Kidney capillary endothelial cell (primary cell): ENCODE data around the gene LRRC75A.
"Not testable (repeated sequence)": the region's sequence is repeated elsewhere in the genome, so short reads cannot be mapped to it uniquely, and the experiment has no call there.

Source experiments
- DNase-seq: peaks from one replicate; pipeline ENCODE4 v3.0.0-alpha.2; 2018; ENCODE audit warnings: low spot score

The LRRC75A gene

DNA sequence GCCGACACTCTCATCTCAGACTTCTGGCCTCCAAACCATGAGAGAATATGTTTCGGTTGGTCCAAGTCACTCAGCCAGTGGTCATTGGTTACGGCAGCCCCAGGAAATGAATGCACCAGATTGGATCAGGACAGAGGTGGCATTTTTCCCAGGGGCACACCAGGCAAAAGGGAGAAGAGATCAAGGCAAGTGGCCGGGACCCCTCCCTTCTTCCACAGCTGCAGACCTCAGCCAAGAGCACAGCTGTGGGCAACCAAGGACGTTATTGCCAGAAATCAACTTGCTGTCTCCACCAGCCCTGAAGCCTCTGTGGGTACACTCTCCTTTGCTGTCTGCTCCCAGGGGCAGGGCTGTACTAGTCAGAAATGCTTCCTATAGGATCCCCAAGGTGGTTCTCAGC is 20.7 kb downstream of the LRRC75A start:
- no peak for DNase-seq

DNA sequence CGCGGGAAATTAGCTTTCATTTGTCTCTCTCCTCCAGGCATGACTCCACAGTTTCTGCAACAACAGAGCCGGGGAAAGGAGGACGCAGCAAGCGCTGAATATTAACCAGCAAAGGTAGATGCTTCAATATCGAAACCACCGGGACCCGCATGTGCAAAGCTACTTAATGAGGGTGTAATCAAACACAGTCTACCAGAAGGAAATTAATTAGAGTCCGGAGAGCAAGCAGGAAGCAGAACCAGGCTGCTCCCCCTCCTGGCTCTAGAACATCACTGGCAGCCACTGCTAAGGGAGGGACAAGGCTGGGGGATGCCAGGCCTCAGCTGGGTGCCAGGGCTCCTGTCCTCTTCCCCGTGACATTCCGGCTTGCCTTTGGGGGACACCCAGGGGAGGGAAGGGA is 21.7 kb downstream of the LRRC75A start:
- DNase-seq: no peak

DNA sequence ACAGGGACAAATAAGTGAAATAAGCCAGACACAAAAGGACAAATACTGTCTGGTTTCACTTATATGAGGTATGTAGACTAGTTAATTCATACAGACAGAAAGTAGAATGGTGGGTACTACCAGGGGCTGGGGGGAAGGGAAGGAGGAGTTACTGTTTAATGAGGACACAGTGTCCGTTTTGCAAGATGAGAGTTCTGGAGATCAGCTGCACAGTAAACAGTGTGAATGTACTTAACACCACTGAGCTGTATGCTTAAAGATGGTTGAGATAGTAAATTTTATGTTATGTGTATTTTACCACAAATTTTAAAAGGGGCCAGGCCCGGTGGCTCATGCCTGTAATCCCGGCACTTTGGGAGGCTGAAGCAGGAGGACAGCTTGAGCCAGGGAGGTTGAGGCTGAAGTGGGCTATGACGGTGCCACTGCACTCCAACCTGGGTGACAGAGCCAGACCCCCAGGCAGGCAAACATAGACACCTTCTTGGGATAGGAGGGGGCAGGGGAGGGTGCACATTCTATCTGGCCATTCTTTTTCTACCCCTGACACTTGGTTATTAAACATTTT is 23.5 kb downstream of the LRRC75A start:
- DNase-seq: no peak

DNA sequence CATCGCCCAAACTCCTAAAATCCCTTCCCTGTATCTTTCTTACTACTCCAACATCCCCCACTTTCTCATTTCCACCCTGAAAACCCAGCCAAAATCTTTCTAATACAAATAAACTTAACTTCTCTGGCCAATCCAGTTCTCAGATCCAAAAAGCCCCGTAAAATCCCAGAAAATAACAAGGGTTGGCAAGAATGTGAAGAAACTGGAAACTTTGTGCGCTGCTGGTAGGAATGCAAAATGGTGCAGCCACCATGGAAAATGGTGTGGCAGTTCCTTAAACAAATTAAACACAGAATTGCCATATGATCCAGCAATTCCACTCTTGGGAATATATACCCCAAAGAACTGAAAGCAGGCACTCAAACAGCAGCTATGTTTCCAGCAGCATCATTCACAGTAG is 24.1 kb downstream of the LRRC75A start:
- no peak for DNase-seq

- no peak for DNase-seq
These were observed 24.9 kb downstream of the LRRC75A start for GRCh38 chr17:16467044-16467443.

DNA sequence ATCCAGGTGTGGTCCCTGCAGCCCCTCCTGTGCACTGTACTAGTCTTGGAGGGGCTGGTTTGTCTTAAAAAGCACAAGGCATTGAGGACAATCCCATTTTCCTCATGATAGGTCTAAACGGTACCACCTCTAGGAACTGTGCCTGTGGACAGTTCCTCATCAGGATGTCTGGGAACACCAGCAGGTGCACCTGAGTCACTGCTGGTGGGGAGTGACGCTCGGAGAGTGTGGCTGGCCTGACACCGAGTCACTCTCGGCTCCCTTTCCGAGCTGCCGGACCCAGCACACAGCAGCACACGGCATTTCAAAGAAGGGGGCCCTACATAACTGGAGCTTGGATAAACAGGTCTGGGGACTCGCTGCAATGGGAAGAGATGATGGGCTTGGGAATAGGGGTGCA is 25.6 kb downstream of the LRRC75A start:
- DNase-seq: no peak

DNA sequence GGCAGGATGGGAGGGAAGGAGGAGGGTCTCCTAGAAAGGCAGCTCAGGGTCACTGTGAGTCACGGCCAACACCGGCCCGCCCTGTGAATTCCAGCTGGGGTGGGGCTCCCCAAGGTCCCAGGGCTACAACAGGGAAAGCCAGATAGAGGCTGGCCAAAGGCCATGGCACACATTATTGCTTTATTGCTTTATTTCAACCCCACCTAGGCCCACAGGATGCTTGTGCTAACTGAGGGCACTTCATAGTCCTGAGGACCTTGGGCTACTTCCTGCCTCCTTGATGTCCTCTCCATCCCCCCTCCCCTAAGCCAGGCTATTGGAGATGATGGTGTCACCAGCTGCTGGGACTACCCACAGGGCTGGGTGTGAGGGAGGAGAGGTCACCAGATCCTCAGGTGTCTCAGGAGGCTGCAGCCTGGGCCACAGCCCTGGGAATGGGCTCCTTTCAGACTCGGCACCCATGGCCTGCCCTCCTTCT is 26.1 kb downstream of the LRRC75A start:
- no peak for DNase-seq

DNA sequence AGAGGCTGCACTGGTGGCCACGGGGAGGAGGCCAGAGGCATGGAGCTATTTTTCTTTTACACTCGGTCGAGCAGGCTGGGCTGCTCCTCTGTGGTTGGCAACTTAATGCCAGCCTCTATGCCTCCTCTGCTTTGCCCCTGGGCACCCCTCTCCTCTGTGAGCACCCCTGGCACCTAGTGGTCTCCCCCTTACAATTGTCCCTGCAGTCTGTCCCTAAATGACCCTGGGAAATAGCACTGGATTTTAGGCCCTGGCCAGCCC is 27.0 kb downstream of the LRRC75A start:
- DNase-seq: no peak

- DNase-seq: no peak
These were observed 27.5 kb downstream of the LRRC75A start for GRCh38 chr17:16464303-16465051.

- peak; percentile 52 for DNase-seq
These were observed 28.4 kb downstream of the LRRC75A start for GRCh38 chr17:16463358-16464302.

- DNase-seq: no peak
These were observed 29.7 kb downstream of the LRRC75A start for GRCh38 chr17:16462070-16462864.

DNA sequence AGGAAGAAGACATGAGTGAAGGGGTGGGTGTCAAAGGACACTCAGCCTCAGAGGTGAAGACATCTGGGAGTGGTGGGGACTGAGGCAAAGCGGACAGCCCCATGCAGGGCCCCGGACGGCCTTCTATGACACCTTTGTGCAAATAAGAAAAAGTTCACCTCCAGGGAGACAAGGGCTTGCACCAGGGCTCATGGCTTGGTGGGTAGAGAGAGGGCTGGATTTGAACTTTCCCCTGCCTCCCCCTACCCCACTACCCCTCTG is 30.5 kb downstream of the LRRC75A start:
- DNase-seq: no peak

- no peak for DNase-seq
These were observed 31.0 kb downstream of the LRRC75A start for GRCh38 chr17:16460796-16461605.

- DNase-seq: peak; percentile 55
These were observed 32.0 kb downstream of the LRRC75A start for GRCh38 chr17:16459855-16460550.

- DNase-seq: no peak
These were observed 32.7 kb downstream of the LRRC75A start for GRCh38 chr17:16459271-16459670.

GRCh38 chr17:16456742-16457316 is 35.2 kb downstream of the LRRC75A start:
- no peak for DNase-seq

GRCh38 chr17:16455997-16456741 is 35.8 kb downstream of the LRRC75A start:
- DNase-seq: no peak

DNA sequence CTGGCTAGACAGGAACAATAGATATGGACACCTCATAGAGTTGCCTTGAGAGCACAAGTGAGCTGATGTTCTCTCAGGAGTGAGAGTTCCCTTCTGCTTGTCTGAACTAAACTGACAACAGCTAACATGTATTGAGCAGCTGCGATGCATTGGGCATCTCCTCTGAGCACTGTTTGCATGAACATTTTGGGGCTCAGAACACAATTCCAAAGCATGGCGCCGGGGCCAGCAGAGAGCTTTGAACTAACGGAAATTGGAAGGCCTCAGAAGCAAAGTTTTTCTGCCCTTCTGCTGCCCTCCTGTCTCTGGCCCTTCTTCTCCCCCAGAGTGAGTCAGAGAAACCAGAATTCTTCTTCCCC is 38.5 kb downstream of the LRRC75A start:
- DNase-seq: no peak

GRCh38 chr17:16452268-16452667 is 39.7 kb downstream of the LRRC75A start:
- DNase-seq: not testable (repeated sequence)

DNA sequence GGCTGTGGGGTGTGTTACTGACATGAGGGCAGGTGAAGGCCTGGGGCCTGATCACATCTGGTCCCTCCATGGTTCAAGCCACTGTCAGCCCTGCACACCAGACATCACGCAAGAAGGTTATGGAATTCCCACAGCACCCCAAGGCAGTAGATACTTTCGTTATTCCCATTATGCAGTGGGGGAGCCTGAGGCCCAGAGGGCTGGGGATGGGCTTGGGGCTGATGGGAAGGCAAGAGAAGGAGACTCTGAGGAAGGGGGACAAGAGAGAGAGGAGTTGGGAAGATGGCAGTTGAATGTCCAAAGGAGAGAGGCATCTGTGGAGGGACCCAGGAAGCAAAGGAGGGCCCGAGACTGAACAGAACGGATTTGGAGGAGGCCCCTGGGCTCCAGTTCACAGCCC is 42.0 kb downstream of the LRRC75A start:
- DNase-seq: no peak
